Right ventricle myocardium inferior (tissue), 1 donor: ENCODE measurements around the gene PTPRN2. TPM values are rescaled to one million over a fixed set of nuclear protein-coding genes. Genes with fewer than 3 reads are reported as not detected.
A peak's percentile ranks its signal among the peaks of the same experiment; 100 is the strongest.
"Not testable (repeated sequence)": the region's sequence is repeated elsewhere in the genome, so short reads cannot be mapped to it uniquely, and the experiment has no call there.

Source experiments
- ATAC-seq: fragments of 200-7000 bp; cut with Tn5 transposase; one replicate; pipeline ENCODE4 v1.9.1; 2020; ENCODE audit warnings: mild to moderate bottlenecking, moderate library complexity
- DNase-seq: peaks from one replicate; pipeline ENCODE4 v3.0.0; 2021; ENCODE audit errors: missing footprints
- intact Hi-C: fragments of 100-400 bp; cut with DNase I; formaldehyde crosslinking; loops from one replicate; pipeline ENCODE4 v1.11.0; 2022
- total RNA-seq: library from RNA; stranded (reverse); fragmentation: NEBNext Ultra II Directional; extraction: Animal tissue kit (Norgen Biotek cat#: 25700); gene quantifications from one replicate; pipeline ENCODE4 v1.2.1, GENCODE V29; 2021
- donor health status: DM: no; HTN: yes; CAD: no; lungs with severe emphysema.

PTPRN2 gene
- total RNA-seq, 1 donor from 2014 or later, result 1.6 TPM

DNA sequence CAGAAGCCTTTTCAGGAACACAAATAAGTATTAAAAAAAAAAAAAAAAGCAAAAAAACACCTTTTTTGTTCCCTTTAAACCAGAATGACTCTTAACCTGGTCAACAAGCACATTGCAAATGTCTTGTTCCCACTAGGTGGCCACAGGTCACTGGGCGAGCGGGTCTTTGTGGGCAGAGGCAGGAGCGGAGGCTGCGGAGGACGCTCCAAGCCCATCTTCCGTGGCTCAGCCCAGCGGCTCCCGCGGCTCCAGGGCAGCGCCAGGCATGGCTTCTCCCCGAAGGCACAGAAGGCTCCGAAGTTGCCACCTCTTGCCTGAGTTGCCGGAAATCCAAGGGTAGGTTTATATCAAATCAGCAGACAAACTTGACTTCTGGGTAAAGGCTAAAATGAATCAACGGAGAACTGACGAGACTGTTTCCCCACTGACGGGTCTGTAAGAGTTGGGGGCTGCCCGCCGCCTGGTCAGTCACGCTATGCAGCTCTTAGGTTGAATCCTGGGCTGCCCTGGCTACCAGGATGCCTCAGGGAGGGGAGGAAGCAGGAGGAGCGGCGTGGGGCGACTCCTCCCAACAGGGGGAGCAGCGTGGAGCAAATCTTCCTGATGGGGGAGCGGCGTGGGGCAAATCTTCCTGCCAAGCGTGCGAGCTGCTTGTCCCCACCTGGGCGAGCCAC lies 144.5 kb downstream of the PTPRN2 start:
- no peak for ATAC-seq
- intact Hi-C loops, result no loop called here
- DNase-seq, result no peak

DNA sequence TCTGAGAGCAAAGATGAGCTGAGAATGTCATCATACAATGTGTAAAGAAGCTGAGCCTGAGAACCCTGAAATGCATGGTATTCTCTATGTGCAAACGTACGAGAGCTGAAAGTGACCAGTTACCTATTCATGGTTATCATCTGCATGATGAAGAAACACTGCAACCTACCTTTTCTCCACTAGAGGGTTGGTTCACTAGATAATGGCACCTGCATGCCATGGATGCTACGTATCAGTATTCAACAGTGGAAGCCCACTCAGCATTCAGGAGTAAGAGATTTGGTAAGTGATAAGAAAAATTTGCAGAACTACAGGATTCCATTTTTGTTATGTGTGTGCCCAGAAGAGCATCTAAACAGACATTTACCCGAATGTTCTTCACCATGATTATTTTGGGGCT lies 145.4 kb downstream of the PTPRN2 start:
- no peak for ATAC-seq
- intact Hi-C loops, result no loop called here
- no peak for DNase-seq

DNA sequence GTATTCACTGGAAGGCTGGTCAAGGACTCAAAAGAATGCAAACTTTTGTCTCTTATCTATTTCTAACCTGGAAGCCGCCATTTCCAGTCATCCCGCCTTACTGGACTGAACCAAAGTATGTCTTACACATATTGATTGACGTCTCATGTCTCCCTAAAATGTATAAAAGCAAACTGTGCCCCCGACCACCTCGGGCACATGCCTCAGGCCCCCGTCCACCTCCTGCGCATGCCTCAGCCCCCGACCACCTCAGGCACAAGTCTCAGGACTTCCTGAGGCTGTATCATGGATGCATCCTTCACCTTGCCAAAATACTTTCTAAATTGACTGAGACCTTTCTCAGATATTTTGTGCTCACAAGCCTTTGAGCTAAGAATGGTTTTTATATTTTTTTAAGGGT lies 148.6 kb downstream of the PTPRN2 start:
- intact Hi-C loops, result no loop called here
- DNase-seq (no peak), ATAC-seq (no peak)

DNA sequence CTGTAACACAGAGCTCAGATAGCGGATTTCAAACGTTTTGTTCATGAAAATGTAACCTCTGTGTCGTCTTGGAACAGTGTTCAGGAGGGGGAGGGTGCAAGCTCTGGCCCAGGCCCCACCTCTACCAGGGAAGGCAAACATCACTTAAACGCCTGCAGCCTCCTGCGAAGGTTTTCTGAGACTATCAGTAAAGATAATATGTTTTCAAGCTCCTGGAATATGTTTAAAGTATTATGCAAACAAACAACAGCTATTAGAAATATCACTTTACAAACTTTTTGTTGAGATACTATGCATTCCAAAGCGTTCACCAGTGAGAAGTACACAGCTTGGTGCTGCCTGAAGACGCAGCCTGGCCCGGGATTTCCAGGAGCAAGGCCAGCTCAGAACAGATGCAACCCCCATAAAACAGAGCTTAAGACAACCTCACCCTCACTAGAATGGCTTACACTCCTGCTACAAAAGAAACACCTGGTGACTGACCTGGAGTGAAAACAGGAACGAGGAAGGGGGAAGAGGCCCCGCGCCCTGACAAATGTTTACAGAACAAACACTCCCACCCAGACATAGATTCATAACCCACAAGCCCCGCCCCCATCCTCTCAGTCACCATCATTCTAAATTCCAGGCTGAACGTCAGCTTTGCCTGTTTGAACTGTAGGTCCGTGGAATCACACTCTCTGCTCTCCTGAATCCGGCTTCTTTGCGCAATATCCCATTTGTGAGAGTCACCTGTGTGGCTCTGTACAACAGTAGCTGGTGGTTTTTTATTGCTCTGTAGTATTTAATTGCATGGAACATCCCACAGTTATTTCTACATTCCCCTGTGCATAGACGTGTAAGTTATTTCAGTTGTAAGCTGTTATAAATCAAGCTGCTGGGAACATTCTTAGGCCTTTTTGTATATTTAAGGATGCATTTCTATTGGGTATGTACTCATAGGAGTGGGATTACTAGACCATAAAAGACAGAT lies 155.0 kb downstream of the PTPRN2 start:
- intact Hi-C loops, result no loop called here
- ATAC-seq (no peak), DNase-seq (no peak)

DNA sequence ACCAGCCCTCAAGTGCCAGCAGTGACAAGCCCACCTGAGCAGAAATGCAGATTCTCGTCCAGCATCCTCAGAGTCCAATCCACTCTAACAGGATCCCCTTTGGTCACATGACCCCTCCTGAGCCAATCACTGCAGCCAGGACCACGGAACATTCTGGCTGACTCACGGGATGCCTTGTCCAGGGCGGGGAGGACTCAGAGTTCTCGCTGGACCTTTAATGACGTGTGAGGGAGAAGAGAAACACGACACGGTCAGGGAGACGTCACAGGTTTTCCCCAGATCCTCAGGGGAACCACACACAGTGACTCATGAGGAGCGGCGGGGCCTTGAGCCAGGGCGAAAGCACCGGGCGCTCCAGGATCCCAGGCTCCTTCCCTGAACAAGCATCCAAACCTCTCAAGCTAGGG lies 155.7 kb downstream of the PTPRN2 start:
- DNase-seq (no peak), ATAC-seq (peak; percentile 94)
- intact Hi-C loops, result no loop called here

DNA sequence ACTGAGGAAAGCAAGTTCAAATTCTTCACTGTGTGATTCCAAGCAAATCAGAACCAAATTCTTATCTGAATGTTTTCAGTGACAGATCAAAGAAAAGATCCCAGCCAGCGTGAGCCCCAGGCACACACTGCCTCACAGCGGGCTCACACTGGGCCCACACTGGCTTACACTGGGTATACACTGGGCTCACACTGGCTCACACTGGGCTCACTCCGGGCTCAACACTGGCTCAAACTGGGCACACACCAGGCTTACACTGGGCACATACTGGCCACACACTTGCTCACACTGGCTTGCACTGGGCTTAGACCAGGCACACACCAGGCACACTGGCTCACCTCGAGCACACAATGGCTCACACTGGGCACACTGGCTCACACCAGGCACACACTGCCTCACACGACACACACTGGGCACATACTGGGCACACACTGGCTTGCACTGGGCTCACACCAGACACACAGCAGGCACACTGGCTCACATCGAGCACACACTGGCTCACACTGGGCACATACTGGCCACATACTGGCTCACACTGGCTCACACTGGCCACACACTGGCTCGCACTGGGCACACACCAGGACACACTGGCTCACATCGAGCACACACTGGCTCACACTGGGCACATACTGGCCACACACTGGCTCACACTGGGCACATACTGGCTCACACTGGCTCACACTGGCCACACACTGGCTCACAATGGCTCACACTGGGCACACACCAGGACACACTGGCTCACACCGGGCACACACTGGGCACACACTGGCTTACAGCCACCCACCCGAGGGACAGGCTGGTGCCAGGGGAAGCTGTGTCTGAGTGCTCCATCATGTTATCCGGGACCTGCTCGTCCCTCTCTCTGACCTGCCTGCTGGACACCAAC lies 156.3 kb downstream of the PTPRN2 start:
- ATAC-seq (no peak), DNase-seq (no peak)
- intact Hi-C loops, result no loop called here

DNA sequence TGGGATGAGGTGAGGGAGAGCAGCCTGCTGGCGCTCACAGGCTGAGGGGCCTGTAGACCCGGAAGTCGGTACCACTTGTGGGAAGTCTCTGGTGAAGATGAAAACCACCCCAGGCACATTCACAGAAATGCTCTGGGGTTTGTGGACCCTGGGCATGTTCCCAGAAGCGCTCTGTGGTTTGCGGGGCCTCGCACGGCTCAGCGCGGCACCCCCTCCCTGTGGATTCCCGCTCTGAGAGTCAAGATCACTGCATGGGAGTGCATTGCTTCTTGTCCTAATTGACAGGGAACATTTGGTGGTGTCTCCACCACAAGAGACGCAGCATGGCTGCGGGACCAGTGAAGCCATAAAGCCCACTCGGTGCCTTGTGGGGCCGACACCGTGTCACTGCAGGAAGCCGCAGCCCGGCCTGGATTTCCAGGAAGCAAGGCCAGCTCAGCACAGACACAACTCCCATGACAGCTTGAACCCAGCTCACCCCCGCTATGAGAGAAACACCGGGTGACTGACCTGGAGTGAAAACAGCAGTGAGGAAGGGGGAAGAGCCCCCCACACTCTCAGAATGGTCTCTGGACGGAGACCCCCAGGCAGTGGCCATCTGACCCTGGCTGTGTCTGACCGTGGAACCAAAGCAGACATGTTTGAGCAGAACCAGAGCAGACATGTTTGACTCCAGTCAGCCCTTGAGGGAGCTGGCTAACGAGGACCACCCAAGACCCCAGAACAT lies 157.2 kb downstream of the PTPRN2 start:
- ATAC-seq, result no peak
- intact Hi-C loops, result no loop called here
- no peak for DNase-seq

DNA sequence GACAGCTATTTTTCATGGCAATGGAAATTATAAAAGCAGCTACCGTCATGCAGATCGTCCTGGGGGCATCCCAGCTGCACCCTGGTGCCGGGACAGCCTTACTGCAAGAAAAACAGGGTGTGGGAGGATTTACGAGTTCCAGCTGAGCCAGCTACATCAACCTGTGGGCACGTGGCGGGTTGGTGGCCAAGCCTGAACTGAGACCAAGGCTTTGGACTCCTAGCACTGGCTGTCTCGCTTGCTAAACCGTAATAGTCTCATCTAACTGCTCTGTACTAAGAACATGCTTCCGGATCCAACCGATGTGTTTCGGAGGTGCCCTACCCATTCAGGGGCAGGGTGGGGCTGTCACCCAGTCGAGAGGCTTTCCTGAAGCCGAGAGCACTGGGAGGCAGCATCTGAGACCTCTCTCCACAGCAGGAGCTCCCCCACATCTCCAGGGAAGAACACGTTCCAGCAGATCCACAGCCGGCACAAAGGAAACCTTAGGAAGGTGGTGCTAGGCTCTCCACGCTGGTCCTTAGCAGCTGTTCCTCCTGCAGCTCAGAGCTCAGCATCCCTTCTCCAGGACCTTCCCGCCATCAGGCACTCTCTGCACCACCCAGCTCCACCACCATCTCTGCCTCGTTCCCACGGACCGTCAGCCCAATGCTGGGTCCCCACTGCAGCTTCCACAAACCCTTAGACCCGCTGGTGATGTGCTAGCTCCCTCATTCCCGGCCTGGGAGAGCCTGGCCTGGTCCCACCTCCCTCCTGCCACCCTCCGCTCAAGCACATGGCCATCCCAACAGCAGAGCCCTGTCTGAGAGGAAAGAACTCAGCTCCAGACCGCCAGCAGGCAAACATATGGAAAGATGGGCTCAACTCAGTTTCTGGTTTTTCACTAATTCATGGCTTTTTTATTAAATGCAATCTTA lies 158.5 kb downstream of the PTPRN2 start:
- DNase-seq, result no peak
- no peak for ATAC-seq
- intact Hi-C loops, result no loop called here

DNA sequence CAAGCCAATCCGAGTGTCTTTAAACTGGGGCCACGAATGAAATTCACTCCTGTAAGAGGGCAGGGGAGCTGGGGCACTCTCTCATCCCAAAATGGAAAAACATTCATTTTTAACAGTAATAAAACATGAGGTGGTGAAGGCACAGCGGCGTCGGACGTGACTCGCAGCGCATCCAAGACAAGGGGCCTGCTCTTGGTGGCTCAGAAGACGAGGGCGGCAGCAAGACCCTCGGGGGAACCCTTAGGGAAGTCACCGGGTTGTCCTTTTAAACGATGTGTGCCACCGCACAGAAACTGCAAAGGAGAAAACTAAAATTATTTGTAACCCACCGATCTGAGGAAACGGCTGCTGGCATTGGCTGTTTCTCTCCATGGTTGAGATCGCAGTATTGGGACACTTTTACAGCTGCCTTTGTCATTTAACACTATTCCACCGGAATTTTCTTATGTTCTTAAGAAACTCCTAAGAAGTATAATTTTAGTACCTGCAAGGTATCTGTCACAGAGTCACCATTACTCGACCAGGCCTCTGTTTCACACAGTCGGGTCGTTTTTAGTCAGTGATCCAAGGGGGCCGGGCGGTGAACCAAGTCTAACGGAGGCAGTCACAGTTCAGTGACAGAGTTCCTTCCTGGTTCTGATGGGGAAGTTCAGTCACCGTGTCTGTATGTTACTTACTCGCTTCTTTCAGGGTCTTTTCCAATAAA lies 159.3 kb downstream of the PTPRN2 start:
- no peak for ATAC-seq
- intact Hi-C loops, result no loop called here
- DNase-seq, result no peak

DNA sequence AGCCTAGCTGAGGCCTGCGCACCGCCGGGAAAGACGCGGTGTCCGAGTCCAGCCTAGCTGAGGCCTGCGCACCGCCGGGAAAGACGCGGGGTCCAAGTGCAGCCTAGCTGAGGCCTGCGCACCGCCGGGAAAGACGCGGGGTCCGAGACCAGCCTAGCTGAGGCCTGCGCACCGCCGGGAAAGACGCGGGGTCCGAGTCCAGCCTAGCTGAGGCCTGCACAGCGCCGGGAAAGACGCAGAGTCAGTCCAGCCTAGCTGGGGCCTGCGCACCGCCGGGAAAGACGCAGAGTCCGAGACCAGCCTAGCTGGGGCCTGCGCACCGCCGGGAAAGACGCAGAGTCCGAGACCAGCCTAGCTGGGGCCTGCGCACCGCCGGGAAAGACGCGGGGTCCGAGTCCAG lies 161.9 kb downstream of the PTPRN2 start:
- DNase-seq, intact Hi-C loops, ATAC-seq: not testable (repeated sequence)

DNA sequence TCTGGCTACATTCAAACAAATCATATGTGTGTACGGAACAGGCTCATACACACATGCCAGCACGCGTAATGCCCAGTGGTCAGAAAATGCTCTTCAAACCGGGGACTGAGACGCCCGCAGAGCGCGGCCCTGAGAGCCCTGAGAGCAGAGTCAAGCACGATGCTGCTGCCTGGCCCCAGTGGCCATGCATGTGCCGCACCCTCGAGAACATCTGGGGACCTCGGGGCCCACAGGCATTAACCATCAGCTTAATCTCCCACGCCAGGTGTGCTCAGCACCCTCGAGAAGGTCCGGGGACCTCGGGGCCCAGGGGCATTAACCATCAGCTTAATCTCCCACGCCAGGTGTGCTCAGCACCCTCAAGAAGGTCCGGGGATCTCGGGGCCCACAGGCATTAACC lies 163.1 kb downstream of the PTPRN2 start:
- intact Hi-C loops, result no loop called here
- no peak for DNase-seq
- ATAC-seq, result no peak

DNA sequence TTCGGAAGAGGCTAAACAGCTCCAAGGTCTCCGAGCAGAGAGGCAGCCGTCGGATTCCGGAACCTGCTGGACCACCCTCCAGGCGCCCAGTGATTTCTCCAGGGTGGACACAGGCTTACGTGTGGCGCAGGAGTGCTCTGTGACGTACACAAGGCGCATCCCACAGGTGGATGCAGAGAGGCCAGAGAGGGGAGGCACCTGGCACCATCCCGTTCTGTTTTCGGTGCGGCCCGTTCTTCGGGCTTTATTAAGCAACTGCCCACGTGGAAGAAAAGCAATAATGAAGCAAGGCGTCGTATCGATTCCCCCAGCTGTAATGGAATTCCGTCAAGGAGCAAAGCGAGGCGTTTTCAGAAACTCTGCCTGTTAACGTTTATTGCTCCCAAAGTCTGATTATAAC lies 163.6 kb downstream of the PTPRN2 start:
- no peak for ATAC-seq
- intact Hi-C loops, result no loop called here
- no peak for DNase-seq

DNA sequence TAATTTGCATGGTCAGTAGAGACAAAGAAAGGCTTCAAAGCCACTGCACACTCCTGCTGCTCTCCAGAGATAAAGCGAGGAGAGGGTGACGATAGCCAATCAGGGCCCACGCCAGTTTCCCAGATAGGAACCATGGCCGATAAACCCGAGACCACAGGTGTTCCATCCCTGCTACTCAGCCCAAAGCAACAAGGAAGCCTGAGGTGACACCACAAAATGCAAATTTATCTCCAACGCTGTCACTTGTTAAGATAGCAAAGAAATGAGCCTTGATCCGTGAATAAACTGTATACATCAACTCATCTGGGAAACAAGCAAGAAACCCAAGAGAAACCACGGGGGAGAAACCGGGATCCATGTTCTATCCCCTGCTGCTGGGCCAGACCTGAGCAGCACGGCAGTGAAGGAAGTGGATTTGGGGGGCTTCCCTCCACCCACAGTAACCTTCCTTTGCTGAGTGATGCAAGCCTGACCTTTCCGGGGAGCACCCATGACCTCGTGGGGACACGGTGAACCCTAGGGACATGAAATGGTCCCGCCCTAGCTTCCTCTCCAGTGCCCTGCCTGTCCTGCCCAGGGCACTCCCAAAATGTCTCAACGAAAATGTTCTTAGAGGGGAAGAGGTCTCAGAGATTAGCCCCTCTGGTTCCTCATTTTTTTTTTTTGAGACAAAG lies 164.6 kb downstream of the PTPRN2 start:
- intact Hi-C loops, result no loop called here
- ATAC-seq (no peak), DNase-seq (no peak)

DNA sequence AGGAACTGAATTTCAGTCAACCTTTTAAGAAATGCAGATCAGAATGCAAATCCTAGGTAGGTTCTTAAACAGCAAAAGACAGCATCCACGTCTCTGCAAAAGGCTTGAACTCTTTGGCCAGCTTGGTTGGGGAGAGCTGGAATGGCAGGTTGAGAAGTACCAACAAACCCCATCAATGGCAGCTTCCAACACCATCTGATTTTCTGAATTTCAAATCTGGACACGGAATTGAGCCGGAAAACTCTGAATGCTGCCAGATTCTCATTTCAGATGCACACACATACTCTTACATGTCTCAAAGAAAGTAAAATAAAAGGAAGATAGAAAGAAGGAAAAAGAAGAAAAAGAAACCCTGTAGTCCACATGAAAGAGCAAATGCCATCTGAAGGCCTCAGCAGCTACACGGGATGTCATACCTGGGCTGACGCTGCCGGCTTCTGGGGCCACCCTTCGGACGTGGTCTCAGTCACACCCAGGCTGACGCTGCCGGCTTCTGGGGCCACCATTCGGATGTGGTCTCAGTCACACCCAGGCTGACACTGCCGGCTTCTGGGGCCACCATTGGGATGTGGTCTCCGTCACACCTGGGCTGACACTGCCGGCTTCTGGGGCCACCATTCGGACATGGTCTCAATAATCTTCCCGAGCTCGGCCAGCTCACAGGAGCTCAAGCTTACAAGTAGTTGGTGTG lies 165.3 kb downstream of the PTPRN2 start:
- intact Hi-C loops, result no loop called here
- no peak for ATAC-seq

DNA sequence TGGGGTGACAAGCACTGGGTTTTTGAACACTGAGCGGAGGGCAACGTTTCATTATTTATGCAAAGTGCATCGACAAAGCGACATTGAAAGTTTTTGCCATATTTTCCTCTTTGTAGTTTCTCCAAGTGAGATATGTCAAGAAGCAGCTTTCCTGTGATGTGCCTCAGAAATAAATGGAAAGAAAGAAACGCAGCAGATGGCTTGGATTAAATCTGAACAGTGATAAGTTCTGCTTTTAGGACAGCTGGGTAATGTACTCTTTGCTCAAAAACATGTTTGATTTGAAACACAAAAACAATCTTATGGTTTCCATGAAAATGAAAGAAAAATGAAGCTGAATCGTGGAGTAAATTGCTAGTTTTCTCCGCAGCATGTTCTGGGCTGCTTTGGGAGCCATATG lies 166.3 kb downstream of the PTPRN2 start:
- DNase-seq (no peak), ATAC-seq (no peak)
- intact Hi-C loops, result no loop called here

More for the DNA sequence above, 165.3 kb downstream of the PTPRN2 start:
- DNase-seq, result no peak
